BJ (cell line): ENCODE results near the gene KIRREL3. TPM values are rescaled to one million over a fixed set of nuclear protein-coding genes. Genes with fewer than 3 reads are reported as not detected.

Experiments used
- CTCF ChIA-PET: fragments of 350-600 bp; formaldehyde crosslinking; extraction: SDS; loops from one replicate; lab custom pipeline; 2021; ENCODE audit warnings: antibody characterized with exemption, inconsistent platforms; lab: Yijun Ruan, JAX
- POLR2A ChIA-PET: fragments of 300-600 bp; sonication (Branson Sonifier 250); formaldehyde crosslinking; extraction: SDS; loops from one replicate; lab custom pipeline; 2021; ENCODE audit warnings: antibody characterized with exemption; lab: Charles Lee
- DNase-seq: peaks from one replicate; pipeline ENCODE4 v3.0.0-alpha.2; 2011; ENCODE audit warnings: low read depth
- H3K27me3 ChIP-seq: 2 replicates; pipeline ENCODE4 v1.6.0; 2011; ENCODE audit warnings: low read length; ENCODE audit not compliant: control insufficient read depth, insufficient read depth
- H3K36me3 ChIP-seq: 2 replicates; pipeline ENCODE4 v1.5.1; 2011; ENCODE audit warnings: low read length; ENCODE audit not compliant: control insufficient read depth, insufficient read depth
- H3K4me3 ChIP-seq: 2 replicates; pipeline ENCODE4 v1.5.1; 2011; ENCODE audit warnings: low read depth, mild to moderate bottlenecking, control low read depth, low read length
- CTCF ChIP-seq: IDR thresholded peaks from 2 replicates; pipeline ENCODE4 v1.5.1; 2011; ENCODE audit warnings: low read depth, mild to moderate bottlenecking, control low read depth, inconsistent platforms, low read length, moderate library complexity; ENCODE audit not compliant: insufficient read depth
- polyA plus RNA-seq: library from polyadenylated mRNA; depleted of rRNA; stranded (reverse); fragments of >200 nt; gene quantifications from 2 replicates; pipeline ENCODE4 v1.2.3, GENCODE V29; 2011

KIRREL3 gene
- polyA plus RNA-seq, 1 experiment = 19.6 TPM

- Histone ChIP-seq H3K4me3 (no peak overlapping the region), H3K27me3 (no peaks in the 10 kb centered on the region), H3K36me3 (no peaks in the 10 kb centered on the region)
- TF ChIP-seq CTCF = no peak
- no peak for DNase-seq
- POLR2A ChIA-PET = no interaction called here
- CTCF ChIA-PET = interaction anchor here (2.0 kb wide), 1 partner anchor 214 kb away, joined by 5 read pairs; no protein-coding TSS in a partner anchor
Observed at GRCh38 chr11:126776119-126776518, 224.5 kb downstream of the KIRREL3 start.

- Histone ChIP-seq H3K27me3 (no peaks in the 10 kb centered on the region), H3K36me3 (no peaks in the 10 kb centered on the region), H3K4me3 (no peak overlapping the region)
- no peak for TF ChIP-seq CTCF
- no peak for DNase-seq
- CTCF ChIA-PET = interaction anchor here (1.0 kb wide), 1 partner anchor 165 kb away, joined by 4 read pairs; no protein-coding TSS in a partner anchor
- POLR2A ChIA-PET = no interaction called here
Observed at GRCh38 chr11:126772267-126772666, 228.3 kb downstream of the KIRREL3 start.

GRCh38 chr11:126768702-126769101 is 231.9 kb downstream of the KIRREL3 start:
- H3K27me3 ChIP-seq = no peaks in the 10 kb centered on the region
- ChIA-PET CTCF (no interaction called here), POLR2A (no interaction called here)
- DNase-seq = no peak
- TF ChIP-seq CTCF = no peak
- H3K36me3 ChIP-seq = no peaks in the 10 kb centered on the region
- H3K4me3 ChIP-seq = no peak overlapping the region

GRCh38 chr11:126766440-126766839 is 234.1 kb downstream of the KIRREL3 start:
- no peak for DNase-seq
- CTCF ChIA-PET = interaction anchor here (1.4 kb wide), 1 partner anchor 159 kb away, joined by 3 read pairs; no protein-coding TSS in a partner anchor

GRCh38 chr11:126765196-126765595 is 235.4 kb downstream of the KIRREL3 start:
- POLR2A ChIA-PET = no interaction called here
- CTCF ChIA-PET = interaction anchor here (0.8 to 2.5 kb wide), 3 partner anchors 10 to 225 kb away, joined by 3 to 12 read pairs (median 3); no protein-coding TSS in a partner anchor
- no peak for TF ChIP-seq CTCF
- Histone ChIP-seq H3K36me3 (no peaks in the 10 kb centered on the region), H3K27me3 (no peaks in the 10 kb centered on the region), H3K4me3 (no peak overlapping the region)
- DNase-seq = no peak

More at GRCh38 chr11:126766440-126766839, 234.1 kb downstream of the KIRREL3 start:
- Histone ChIP-seq H3K4me3 (no peak overlapping the region), H3K36me3 (no peaks in the 10 kb centered on the region), H3K27me3 (no peaks in the 10 kb centered on the region)
- POLR2A ChIA-PET = no interaction called here
- TF ChIP-seq CTCF = no peak
